Stimulated activated CD4-positive, alpha-beta T cell treated with anti-CD3 and anti-CD28 coated beads, Interleukin-4, amount 100 ng/mL, for 4 hours (primary cell): Measurements from ENCODE around the gene RTP4.
A peak's percentile ranks its signal among the peaks of the same experiment; 100 is the strongest.

Experiments used
- DNase-seq, 2 experiments: peaks; one replicate each; pipeline ENCODE4 v3.0.0-alpha.2; 2020

The RTP4 gene, protein sequence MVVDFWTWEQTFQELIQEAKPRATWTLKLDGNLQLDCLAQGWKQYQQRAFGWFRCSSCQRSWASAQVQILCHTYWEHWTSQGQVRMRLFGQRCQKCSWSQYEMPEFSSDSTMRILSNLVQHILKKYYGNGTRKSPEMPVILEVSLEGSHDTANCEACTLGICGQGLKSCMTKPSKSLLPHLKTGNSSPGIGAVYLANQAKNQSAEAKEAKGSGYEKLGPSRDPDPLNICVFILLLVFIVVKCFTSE

DNA sequence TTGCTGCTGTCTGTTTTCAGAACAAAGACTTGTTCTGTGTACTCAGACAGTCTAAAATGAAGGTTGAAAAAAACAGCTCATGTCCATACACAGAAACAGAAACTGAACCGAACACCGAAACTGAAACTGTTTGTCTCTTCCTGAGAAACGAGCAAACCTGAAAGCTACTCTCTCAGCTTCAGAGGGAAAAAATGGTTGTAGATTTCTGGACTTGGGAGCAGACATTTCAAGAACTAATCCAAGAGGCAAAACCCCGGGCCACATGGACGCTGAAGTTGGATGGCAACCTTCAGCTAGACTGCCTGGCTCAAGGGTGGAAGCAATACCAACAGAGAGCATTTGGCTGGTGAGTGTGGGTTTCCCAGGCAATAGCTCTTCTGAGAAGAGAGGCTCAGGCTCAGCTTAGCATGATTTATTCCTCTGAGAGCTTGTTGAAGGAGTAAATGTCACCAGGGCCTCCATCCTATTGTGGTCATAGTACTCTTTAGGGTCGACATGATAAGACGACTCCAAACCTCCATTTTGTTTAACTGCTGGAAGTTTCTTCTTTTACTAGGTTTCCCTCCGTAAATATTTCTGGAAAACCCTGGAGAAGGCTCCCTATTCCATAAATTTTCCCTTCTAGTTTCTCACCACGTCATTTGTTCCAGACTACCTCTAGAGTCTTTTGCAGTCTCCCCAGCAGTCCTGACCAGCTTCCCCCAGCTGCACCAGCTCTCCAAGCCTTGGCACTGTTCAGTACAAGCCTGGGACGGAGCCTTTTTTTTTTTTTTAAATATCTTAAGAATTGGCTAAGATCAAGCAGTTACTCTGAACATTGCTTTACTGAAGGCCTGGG lies at the start of gene RTP4:
Gene RTP4 (plus strand): TSS at position 135 of the 838 bp plus-strand sequence. CDS start 57 bp downstream, at position 192.
- peak; percentile 15 to 38 for DNase-seq

DNA sequence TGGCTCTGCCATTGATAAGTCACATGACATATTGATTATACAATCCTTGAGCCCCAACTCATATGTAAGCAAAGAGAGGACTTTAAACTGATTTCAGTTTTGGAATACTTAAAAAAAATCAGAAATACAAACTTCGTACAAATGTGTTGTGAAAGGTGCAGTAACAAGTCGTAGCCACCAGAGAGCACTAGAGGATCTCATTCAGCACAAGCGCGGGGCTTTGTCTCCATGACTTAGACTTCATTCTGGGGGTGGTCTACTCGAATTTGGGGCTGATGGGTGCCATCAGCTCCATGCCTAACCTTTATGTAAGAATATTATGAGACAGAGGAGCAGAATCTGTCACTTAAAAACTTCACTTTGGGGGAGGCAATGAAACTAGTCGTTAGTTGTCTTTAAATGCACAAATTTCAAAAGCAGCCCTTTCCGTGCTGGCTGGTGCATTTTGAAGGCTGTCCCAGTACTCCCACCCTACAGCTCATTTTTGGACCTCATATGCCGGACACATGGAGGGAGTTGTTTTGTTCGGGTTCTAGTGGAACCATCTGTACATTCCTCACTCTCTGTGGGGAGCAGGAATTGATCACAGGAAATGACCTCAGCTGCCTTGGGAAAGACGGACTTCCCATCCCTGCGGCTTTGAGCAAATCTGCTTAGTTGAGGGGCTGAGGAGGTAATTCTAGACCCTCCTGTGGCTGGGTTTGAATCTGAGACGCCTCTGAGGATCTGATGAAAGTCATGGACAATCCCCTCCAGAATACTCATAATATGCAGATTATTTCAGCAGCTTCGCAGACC lies 49.2 kb upstream of the RTP4 start:
- DNase-seq = peak; percentile 19 to 21

DNA sequence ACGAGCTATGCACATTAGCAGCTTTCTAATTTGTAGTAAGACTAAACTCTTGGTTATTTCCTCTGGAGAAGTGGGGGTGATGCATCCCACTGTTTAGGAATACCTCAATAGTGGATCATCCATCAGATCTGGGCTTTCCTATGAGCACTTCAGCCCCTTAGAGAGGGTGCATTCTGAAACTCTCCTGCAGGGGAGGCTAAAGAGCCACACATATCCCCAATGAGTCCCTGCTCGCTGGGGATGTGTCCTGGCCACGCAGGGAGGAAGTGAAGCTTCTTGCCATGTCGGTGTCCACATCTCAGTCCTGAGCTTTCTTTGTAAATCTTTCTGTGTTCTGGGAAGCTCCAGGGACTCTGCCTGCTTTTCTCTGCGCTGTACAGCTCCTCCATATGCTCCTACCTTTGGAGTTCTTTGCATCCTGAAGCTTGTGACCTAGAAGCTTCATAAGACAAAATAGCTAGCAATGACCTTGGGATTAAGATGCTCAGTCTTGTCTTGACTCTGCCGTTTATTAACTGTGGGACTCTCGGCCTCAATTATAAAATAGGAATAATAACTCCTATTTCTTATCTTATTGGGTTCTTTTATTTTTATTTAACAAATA lies 48.4 kb upstream of the RTP4 start:
- peak; percentile 36 to 38 for DNase-seq

GRCh38 chr3:187321766-187322165 lies 46.4 kb upstream of the RTP4 start:
- DNase-seq = no peak

GRCh38 chr3:187322291-187322690 lies 45.9 kb upstream of the RTP4 start:
- DNase-seq = no peak

DNA sequence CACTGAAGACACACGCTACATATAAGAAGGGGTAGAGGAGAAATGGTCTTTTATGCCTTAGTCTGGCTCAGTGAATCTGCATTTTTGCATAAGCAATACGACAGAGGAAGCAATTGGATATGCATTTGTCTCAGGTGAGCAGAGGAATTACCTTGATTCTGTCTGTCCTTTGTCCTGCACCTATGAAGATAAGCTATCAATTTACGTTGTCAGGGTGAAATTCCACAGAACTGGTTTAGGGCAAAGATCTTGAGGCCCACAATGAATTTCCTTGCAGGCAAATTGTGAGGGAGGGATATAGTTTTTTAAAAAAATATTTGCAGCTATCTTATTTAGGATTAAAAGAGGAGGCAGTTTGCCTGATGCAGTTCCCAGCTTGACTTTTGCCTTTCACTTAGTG lies 45.1 kb upstream of the RTP4 start:
- no peak for DNase-seq

GRCh38 chr3:187325632-187326031 lies 42.6 kb upstream of the RTP4 start:
- no peak for DNase-seq

GRCh38 chr3:187327845-187328244 lies 40.3 kb upstream of the RTP4 start:
- DNase-seq = no peak

DNA sequence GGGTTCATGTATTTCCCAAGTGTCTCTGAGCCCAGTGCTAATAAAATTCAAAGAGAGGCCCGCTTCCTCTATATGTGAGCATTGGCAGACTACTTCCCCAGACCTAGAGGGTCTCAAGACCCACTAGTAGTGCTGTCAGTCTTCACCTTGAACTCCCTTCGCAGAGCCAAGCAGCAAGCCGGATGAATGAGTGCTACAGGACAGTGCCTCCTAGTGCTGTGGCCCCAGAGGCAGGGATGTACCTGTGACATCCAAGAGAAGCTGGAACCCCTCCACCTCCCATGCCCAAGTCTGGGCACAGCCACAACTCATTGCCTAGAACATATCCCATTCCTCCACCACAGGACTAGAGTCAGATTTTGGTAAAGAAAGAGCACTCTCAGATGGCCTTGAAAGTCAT lies 39.5 kb upstream of the RTP4 start:
- DNase-seq = no peak

- DNase-seq = no peak
Observed at GRCh38 chr3:187334904-187335303, 33.3 kb upstream of the RTP4 start.

GRCh38 chr3:187336322-187336721 lies 31.9 kb upstream of the RTP4 start:
- no peak for DNase-seq

DNA sequence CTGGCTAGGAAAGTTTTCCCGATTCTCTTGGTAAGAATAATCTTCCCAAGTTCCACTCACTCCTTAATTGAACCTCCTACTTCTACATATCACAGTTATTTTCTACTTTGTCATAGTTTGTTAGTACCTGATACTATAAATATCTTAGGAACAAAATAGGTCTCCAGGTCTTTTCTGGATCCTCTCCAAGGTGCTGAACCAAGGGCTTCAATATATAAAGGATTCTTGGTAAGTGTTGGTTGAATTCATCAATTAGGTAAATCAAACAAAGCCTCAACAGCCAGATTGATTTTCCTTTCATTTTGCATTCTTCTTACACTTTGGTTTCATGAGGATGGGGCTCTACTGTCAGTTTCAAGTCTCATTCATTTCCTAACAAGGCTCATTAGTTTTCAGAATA lies 27.6 kb upstream of the RTP4 start:
- no peak for DNase-seq

GRCh38 chr3:187342255-187342654 lies 25.9 kb upstream of the RTP4 start:
- DNase-seq = no peak

GRCh38 chr3:187343670-187344069 lies 24.5 kb upstream of the RTP4 start:
- no peak for DNase-seq

GRCh38 chr3:187352581-187353575 lies 15.3 kb upstream of the RTP4 start:
- no peak for DNase-seq

DNA sequence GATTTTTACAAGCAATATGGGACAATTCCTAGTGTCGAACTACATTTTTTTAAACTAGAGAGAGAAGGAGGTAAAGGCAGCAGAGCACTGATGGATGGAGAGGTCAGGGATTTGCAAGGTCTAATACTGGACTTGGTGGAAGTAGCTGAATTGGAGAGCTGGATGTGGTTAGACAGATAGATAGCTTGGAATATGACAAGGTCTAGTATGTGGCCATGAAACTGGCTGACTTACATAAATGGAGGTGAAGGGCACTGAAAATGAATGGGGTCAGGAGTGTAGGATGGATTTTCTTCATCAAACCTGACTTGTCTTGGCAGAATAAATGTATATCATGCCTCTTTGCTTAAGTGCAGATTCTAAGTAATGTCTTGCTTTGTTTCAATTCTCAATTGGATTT lies 10.1 kb upstream of the RTP4 start:
- DNase-seq = no peak

DNA sequence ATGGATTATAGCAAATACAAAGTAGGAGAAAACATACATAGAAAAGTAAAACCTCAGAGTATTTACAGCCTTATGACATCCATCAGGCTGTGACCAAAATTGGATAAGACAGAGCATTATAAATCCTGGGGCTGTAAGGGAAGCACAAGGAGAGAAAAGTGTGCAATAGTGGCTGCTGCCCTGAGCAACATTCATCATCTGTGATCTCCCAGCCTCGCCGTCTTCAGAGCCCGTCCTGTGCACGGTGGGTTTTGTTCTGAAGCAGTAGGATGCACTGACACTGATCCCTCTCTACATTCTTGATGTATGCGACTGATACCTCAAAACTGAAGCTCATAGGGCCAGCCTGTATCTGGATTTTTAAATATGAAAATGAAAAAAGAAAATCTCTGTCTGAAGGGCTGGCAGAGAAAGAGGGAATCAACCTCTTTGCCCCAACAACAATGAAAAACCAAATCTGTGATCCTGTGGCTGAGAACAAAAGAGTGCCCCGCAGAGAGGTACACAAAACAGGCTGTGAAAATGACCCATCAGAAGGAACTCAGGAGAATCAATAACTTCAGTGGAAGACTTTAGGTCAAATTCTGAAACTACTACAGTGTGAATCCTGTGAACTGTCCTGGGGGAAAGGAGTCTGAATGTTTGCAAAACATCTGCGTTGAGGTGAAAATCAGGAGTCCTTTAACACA lies 8.2 kb upstream of the RTP4 start:
- DNase-seq = no peak

DNA sequence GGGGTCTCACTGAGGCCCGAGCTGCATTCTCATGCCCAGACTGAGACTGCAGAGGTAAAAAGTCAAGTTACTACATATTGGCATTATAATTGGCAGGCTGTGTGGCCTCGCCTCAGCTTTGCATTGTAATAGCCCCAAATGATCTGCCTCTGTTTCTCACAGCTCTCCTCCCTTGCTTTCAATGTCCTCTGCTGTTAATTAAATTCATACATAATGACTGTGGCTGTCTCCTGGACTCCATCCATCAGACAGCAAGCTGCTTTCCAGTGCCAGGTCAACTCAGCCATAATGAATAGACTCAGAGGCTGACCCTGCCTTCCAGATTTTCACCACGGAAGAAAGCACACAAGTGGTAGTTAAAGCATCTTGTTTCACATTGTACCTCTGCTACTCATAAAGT lies 7.6 kb upstream of the RTP4 start:
- DNase-seq = no peak

- DNase-seq = no peak
Observed at GRCh38 chr3:187361835-187362234, 6.3 kb upstream of the RTP4 start.

- no peak for DNase-seq
Observed at GRCh38 chr3:187367561-187368103, 553 bp upstream of the RTP4 start.

- DNase-seq = no peak
Observed at GRCh38 chr3:187369089-187369447, 883 bp downstream of the RTP4 start.
